GM23338 (cell line): Measurements from ENCODE around the gene CLEC3B. TPM values are rescaled to one million over a fixed set of nuclear protein-coding genes. Genes with fewer than 3 reads are reported as not detected.

ENCODE experiments used
- ATAC-seq: fragments of 200-7000 bp; cut with Tn5 transposase; 3 replicates; pipeline ENCODE4 v1.9.1; 2020
- DNase-seq: peaks from one replicate; pipeline ENCODE4 v3.0.0-alpha.2; 2015; ENCODE audit warnings: low spot score
- H2AFZ ChIP-seq: fragments of 200-600 bp; sonication (generic); 2 replicates; pipeline ENCODE4 v1.8.0; 2016; ENCODE audit warnings: antibody characterized with exemption, mild to moderate bottlenecking, moderate library complexity
- H3F3A ChIP-seq: fragments of 200-600 bp; sonication (generic); replicated peaks from 2 replicates; pipeline ENCODE4 v1.8.0; 2017; ENCODE audit warnings: antibody characterized with exemption, mixed run types, low read depth
- H3K27ac ChIP-seq: fragments of 200-600 bp; sonication (generic); 2 replicates; pipeline ENCODE4 v1.6.1; 2016; ENCODE audit warnings: low read depth
- H3K27me3 ChIP-seq: fragments of 200-600 bp; sonication (generic); 2 replicates; pipeline ENCODE4 v1.8.0; 2016; ENCODE audit warnings: mild to moderate bottlenecking, mixed run types, moderate library complexity; ENCODE audit not compliant: insufficient read depth
- H3K36me3 ChIP-seq: fragments of 200-600 bp; sonication (generic); 2 replicates; pipeline ENCODE4 v1.8.0; 2016; ENCODE audit warnings: mild to moderate bottlenecking; ENCODE audit not compliant: insufficient read depth
- H3K4me1 ChIP-seq: fragments of 200-600 bp; sonication (generic); 2 replicates; pipeline ENCODE4 v1.8.0; 2016; ENCODE audit warnings: mild to moderate bottlenecking, moderate library complexity; ENCODE audit not compliant: insufficient read depth
- H3K4me2 ChIP-seq: fragments of 200-600 bp; sonication (generic); 2 replicates; pipeline ENCODE4 v1.7.1; 2017; ENCODE audit warnings: mixed run types
- H3K4me3 ChIP-seq: fragments of 200-600 bp; sonication (generic); 2 replicates; pipeline ENCODE4 v1.6.1; 2016; ENCODE audit warnings: mixed run types
- H3K79me2 ChIP-seq: fragments of 200-600 bp; sonication (generic); replicated peaks from 2 replicates; pipeline ENCODE4 v1.8.0; 2017; ENCODE audit warnings: mild to moderate bottlenecking; ENCODE audit not compliant: insufficient read depth
- H3K9me2 ChIP-seq: fragments of 200-600 bp; sonication (generic); 2 replicates; pipeline ENCODE4 v1.8.0; 2017; ENCODE audit not compliant: insufficient read depth
- H4K20me1 ChIP-seq: fragments of 200-600 bp; sonication (generic); replicated peaks from 2 replicates; pipeline ENCODE4 v1.8.0; 2017; ENCODE audit warnings: mild to moderate bottlenecking; ENCODE audit not compliant: insufficient read depth
- H3K27ac Mint-ChIP-seq: 2 replicates; pipeline ENCODE4 v1.8.0; 2020; ENCODE audit warnings: inconsistent platforms, mild to moderate bottlenecking, moderate library complexity, mixed read lengths
- H3K27me3 Mint-ChIP-seq: 3 replicates; pipeline ENCODE4 v1.8.0; 2022; ENCODE audit warnings: low read depth, mild to moderate bottlenecking, moderate library complexity, mixed read lengths, inconsistent platforms; ENCODE audit not compliant: insufficient read depth, poor library complexity
- H3K36me3 Mint-ChIP-seq: 3 replicates; pipeline ENCODE4 v1.8.0; 2021; ENCODE audit warnings: low read depth, mild to moderate bottlenecking, inconsistent platforms, moderate library complexity, mixed read lengths
- H3K4me1 Mint-ChIP-seq: 3 replicates; pipeline ENCODE4 v1.8.0; 2020; ENCODE audit warnings: mild to moderate bottlenecking, inconsistent platforms, mixed read lengths
- H3K4me3 Mint-ChIP-seq: 3 replicates; pipeline ENCODE4 v1.8.0; 2021; ENCODE audit warnings: moderate library complexity, mild to moderate bottlenecking, inconsistent platforms, mixed read lengths
- H3K9me3 Mint-ChIP-seq: 3 replicates; pipeline ENCODE4 v1.8.0; 2020; ENCODE audit warnings: moderate library complexity, mild to moderate bottlenecking, inconsistent platforms, mixed read lengths
- CREB1 ChIP-seq: fragments of 250-450 bp; sonication (Bioruptor Pico); IDR thresholded peaks from 2 replicates; pipeline ENCODE4 v1.5.0; 2020; ENCODE audit warnings: low read depth, mild to moderate bottlenecking, moderate library complexity
- EZH2 ChIP-seq: fragments of 200-600 bp; sonication (generic); IDR thresholded peaks from one replicate; pipeline ENCODE4 v1.8.0; 2017; ENCODE audit warnings: antibody characterized with exemption, mild to moderate bottlenecking, low read depth; ENCODE audit not compliant: unreplicated experiment
- EZH2phosphoT487 ChIP-seq: fragments of 200-600 bp; sonication (generic); IDR thresholded peaks from one replicate; pipeline ENCODE4 v1.8.1; 2018; ENCODE audit warnings: antibody characterized with exemption; ENCODE audit not compliant: unreplicated experiment
- JUNB ChIP-seq: IDR thresholded peaks from one replicate; pipeline ENCODE4 v1.6.1; 2016; ENCODE audit warnings: antibody characterized with exemption; ENCODE audit not compliant: unreplicated experiment
- NANOG ChIP-seq: IDR thresholded peaks from 2 replicates; pipeline ENCODE4 v1.6.1; 2016; ENCODE audit warnings: antibody characterized with exemption, borderline replicate concordance
- POLR2AphosphoS5 ChIP-seq: IDR thresholded peaks from 2 replicates; pipeline ENCODE4 v1.6.1; 2016; ENCODE audit warnings: antibody characterized with exemption, low read depth
- STAT1 ChIP-seq: IDR thresholded peaks from one replicate; pipeline ENCODE4 v1.6.1; 2016; ENCODE audit warnings: antibody characterized with exemption; ENCODE audit not compliant: unreplicated experiment
- ZNF114 ChIP-seq: fragments of 250-450 bp; sonication (Bioruptor Pico); IDR thresholded peaks from 2 replicates; pipeline ENCODE4 v1.5.0; 2020; ENCODE audit warnings: mild to moderate bottlenecking, moderate library complexity
- ZNF331 ChIP-seq: fragments of 250-450 bp; sonication (Bioruptor Pico); IDR thresholded peaks from 2 replicates; pipeline ENCODE4 v1.5.0; 2020; ENCODE audit warnings: low read depth, mild to moderate bottlenecking, moderate library complexity
- polyA plus RNA-seq: library from polyadenylated mRNA; unstranded; fragments of >200 nt; fragmentation: Nextera tagmentation; extraction: Ambion mirVana; gene quantifications from 2 replicates; pipeline ENCODE4 v1.2.1, GENCODE V29; 2016
- total RNA-seq: library from RNA; depleted of rRNA; stranded (reverse); fragments of >200 nt; shearing (Covaris generic); gene quantifications from 2 replicates; pipeline ENCODE4 v1.2.3, GENCODE V29; 2014
- TF ChIP-seq, protein P1 (sequence below): IDR thresholded peaks from one replicate; pipeline ENCODE4 v1.6.1; 2018; ENCODE audit warnings: antibody characterized with exemption; ENCODE audit not compliant: unreplicated experiment
- TF ChIP-seq, protein P2 (sequence below): IDR thresholded peaks from 2 replicates; pipeline ENCODE4 v1.6.1; 2016; ENCODE audit warnings: antibody characterized with exemption

Gene CLEC3B
- total and polyA plus RNA-seq, 2 experiments from 2014 or later = not detected

DNA sequence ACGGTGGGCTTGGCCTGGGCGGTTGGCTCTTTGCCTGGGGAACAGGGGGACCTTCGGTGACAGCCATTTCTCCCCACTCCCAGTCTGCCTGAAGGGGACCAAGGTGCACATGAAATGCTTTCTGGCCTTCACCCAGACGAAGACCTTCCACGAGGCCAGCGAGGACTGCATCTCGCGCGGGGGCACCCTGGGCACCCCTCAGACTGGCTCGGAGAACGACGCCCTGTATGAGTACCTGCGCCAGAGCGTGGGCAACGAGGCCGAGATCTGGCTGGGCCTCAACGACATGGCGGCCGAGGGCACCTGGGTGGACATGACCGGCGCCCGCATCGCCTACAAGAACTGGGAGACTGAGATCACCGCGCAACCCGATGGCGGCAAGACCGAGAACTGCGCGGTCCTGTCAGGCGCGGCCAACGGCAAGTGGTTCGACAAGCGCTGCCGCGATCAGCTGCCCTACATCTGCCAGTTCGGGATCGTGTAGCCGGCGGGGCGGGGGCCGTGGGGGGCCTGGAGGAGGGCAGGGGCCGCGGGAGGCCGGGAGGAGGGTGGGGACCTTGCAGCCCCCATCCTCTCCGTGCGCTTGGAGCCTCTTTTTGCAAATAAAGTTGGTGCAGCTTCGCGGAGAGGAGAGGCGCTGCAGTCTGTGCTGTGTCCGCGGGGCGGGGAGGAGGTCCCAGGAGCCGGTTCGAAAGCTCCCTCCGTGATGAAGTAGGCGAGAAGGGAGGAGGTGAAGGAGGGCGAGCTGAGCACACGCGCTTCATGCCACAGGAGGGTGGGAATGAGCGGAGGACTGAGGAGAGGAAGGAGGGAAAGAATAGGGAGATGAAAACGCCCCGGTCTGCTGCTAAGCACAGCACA lies 9.6 kb downstream of the CLEC3B start:
- Histone ChIP-seq H3K36me3 (no peaks in the 10 kb centered on the region), H2AFZ (peak overlapping the region; percentile 91), H3K27ac (no peak overlapping the region), H3K79me2 (no peaks in the 10 kb centered on the region), H3F3A (0 out of 2 replicates have a peak, but pooled peaks cover 4% of the 10 kb centered on the region), H4K20me1 (no peaks in the 10 kb centered on the region), H3K4me2 (peak overlapping the region; percentile 84), H3K27me3 (peaks cover 40% of the 10 kb centered on the region), H3K9me2 (no peaks in the 10 kb centered on the region), H3K4me3 (peak overlapping the region; percentile 56), H3K4me1 (peaks cover 13% of the 10 kb centered on the region)
- H3K27me3 Mint-ChIP-seq = peaks cover 48% of the 10 kb centered on the region
- H3K4me3 Mint-ChIP-seq = peak overlapping the region; percentile 66
- H3K27ac Mint-ChIP-seq = no peak overlapping the region
- TF ChIP-seq, protein P1, sequence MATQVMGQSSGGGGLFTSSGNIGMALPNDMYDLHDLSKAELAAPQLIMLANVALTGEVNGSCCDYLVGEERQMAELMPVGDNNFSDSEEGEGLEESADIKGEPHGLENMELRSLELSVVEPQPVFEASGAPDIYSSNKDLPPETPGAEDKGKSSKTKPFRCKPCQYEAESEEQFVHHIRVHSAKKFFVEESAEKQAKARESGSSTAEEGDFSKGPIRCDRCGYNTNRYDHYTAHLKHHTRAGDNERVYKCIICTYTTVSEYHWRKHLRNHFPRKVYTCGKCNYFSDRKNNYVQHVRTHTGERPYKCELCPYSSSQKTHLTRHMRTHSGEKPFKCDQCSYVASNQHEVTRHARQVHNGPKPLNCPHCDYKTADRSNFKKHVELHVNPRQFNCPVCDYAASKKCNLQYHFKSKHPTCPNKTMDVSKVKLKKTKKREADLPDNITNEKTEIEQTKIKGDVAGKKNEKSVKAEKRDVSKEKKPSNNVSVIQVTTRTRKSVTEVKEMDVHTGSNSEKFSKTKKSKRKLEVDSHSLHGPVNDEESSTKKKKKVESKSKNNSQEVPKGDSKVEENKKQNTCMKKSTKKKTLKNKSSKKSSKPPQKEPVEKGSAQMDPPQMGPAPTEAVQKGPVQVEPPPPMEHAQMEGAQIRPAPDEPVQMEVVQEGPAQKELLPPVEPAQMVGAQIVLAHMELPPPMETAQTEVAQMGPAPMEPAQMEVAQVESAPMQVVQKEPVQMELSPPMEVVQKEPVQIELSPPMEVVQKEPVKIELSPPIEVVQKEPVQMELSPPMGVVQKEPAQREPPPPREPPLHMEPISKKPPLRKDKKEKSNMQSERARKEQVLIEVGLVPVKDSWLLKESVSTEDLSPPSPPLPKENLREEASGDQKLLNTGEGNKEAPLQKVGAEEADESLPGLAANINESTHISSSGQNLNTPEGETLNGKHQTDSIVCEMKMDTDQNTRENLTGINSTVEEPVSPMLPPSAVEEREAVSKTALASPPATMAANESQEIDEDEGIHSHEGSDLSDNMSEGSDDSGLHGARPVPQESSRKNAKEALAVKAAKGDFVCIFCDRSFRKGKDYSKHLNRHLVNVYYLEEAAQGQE = no peak
- no peak for TF ChIP-seq CREB1 (CRISPR knock-in tag)
- TF ChIP-seq JUNB = no peak
- no peak for TF ChIP-seq NANOG
- TF ChIP-seq EZH2 = peak; percentile 18
- peaks cover 27% of the 10 kb centered on the region; the same call in 2 of the 3 replicates for H3K4me1 Mint-ChIP-seq
- H3K36me3 Mint-ChIP-seq = no peaks in the 10 kb centered on the region
- DNase-seq (peak; percentile 71), ATAC-seq (peak; percentile 69)
- H3K9me3 Mint-ChIP-seq = no peaks in the 10 kb centered on the region

DNA sequence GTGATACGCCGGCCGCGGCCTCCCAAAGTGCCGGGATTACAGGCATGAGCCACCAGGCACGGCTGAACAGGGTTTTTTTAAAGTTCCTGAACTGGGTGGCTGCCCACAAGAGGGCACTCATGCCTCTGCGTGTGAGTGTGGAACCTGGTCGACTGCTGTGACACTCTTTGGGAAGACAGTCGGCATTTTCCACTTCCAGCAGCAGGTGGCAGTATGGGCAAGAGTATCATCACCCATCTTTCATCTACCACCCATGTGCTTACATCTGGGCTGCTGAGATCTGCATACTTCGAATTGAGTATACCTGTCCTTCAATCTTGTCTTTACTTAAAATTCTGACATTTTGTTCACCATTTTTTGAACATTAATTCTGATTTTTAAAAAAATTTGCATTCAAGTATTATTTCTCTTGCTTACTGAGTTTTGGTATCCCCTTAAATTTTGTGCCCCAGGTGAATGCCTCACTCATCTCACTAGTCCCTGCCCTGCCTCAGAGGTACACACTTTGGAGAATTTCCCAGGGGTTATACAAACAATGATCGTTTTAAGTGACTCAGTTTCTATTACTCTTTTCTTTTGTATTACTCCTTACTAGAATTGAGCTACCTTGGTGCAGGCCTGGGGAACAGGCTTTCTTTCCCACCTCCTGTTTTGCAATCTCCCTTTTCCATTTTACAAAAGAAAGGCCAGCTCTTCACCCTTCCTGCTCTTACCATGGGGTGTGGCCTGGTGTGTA lies 11.8 kb downstream of the CLEC3B start:
- no peak overlapping the region; the same call in 2 of the 3 replicates for H3K4me3 Mint-ChIP-seq
- peaks cover 40% of the 10 kb centered on the region for H3K27me3 ChIP-seq
- no peaks in the 10 kb centered on the region for H3K36me3 ChIP-seq
- no peak overlapping the region for H3K27ac ChIP-seq
- H3K36me3 Mint-ChIP-seq = no peaks in the 10 kb centered on the region
- H3K4me1 ChIP-seq = peaks cover 13% of the 10 kb centered on the region
- H3K9me3 Mint-ChIP-seq = no peaks in the 10 kb centered on the region
- peak; percentile 77 for ATAC-seq
- no peak overlapping the region for H2AFZ ChIP-seq
- H3K4me2 ChIP-seq = peak overlapping the region; percentile 9; the same call in 1 of the 2 replicates
- no peaks in the 10 kb centered on the region for H3K79me2 ChIP-seq
- no peaks in the 10 kb centered on the region for H4K20me1 ChIP-seq
- 0 out of 2 replicates have a peak, but pooled peaks cover 4% of the 10 kb centered on the region for H3F3A ChIP-seq
- peaks cover 46% of the 10 kb centered on the region for H3K27me3 Mint-ChIP-seq
- peak; percentile 97 for DNase-seq
- H3K4me3 ChIP-seq = no peak overlapping the region
- peaks cover 26% of the 10 kb centered on the region; the same call in 2 of the 3 replicates for H3K4me1 Mint-ChIP-seq
- H3K27ac Mint-ChIP-seq = no peak overlapping the region
- H3K9me2 ChIP-seq = no peaks in the 10 kb centered on the region
- TF ChIP-seq EZH2 = no peak
- TF ChIP-seq EZH2phosphoT487 = no peak
- TF ChIP-seq POLR2AphosphoS5 = no peak
- no peak for TF ChIP-seq ZNF331
- TF ChIP-seq ZNF114 (CRISPR knock-in tag) = no peak
- no peak for TF ChIP-seq NANOG
- TF ChIP-seq STAT1 = no peak
- no peak for TF ChIP-seq JUNB
- TF ChIP-seq, protein P2, sequence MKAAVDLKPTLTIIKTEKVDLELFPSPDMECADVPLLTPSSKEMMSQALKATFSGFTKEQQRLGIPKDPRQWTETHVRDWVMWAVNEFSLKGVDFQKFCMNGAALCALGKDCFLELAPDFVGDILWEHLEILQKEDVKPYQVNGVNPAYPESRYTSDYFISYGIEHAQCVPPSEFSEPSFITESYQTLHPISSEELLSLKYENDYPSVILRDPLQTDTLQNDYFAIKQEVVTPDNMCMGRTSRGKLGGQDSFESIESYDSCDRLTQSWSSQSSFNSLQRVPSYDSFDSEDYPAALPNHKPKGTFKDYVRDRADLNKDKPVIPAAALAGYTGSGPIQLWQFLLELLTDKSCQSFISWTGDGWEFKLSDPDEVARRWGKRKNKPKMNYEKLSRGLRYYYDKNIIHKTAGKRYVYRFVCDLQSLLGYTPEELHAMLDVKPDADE = no peak
- peak; percentile 63 for TF ChIP-seq CREB1 (CRISPR knock-in tag)
- TF ChIP-seq, protein P1 = no peak
